ENCODE results near the gene CA10. TPM values are rescaled to one million over a fixed set of nuclear protein-coding genes. Genes with fewer than 3 reads are reported as not detected.

The CA10 gene
- total and polyA plus RNA-seq, 2 experiments from 2014 or later, result 0.92 to 1.5 TPM

GRCh38 chr17:51797150-51797549, 361.4 kb downstream of the CA10 start:
- H4K20me1 ChIP-seq (replicated peaks; ENCODE audit: insufficient read depth), result no peaks in the 10 kb centered on the region
- H3K4me3 ChIP-seq, result no peak overlapping the region
- H3F3A ChIP-seq (replicated peaks; ENCODE audit: low read depth), result no peaks in the 10 kb centered on the region
- H3K9me2 ChIP-seq (ENCODE audit: insufficient read depth), result no peaks in the 10 kb centered on the region
- H3K4me2 ChIP-seq, result no peak overlapping the region
- H3K27me3 ChIP-seq (ENCODE audit: insufficient read depth), result no peaks in the 10 kb centered on the region
- Mint-ChIP-seq H3K4me1 (no peaks in the 10 kb centered on the region), H3K36me3 (ENCODE audit: low read depth) (no peaks in the 10 kb centered on the region), H3K9me3 (no peaks in the 10 kb centered on the region), H3K4me3 (no peak overlapping the region), H3K27ac (no peak overlapping the region), H3K27me3 (ENCODE audit: insufficient read depth, low read depth, poor library complexity) (peaks cover 3% of the 10 kb centered on the region)
- no peak for ATAC-seq
- no peaks in the 10 kb centered on the region for H3K79me2 ChIP-seq (replicated peaks; ENCODE audit: insufficient read depth)
- TF ChIP-seq ETS1 (IDR thresholded peaks at IDR 0.05) (no peak), JUNB (IDR thresholded peaks at IDR 0.05; ENCODE audit: unreplicated experiment) (no peak), ZNF114 (CRISPR knock-in tag; IDR thresholded peaks at IDR 0.05) (no peak), CTCF (conservative IDR thresholded peaks at IDR 0.05; ENCODE audit: low read depth in 2 of 2) (no peak), ZNF462 (CRISPR knock-in tag; IDR thresholded peaks at IDR 0.05) (no peak), POLR2AphosphoS5 (IDR thresholded peaks at IDR 0.05; ENCODE audit: low read depth) (no peak), STAT1 (IDR thresholded peaks at IDR 0.05; ENCODE audit: unreplicated experiment) (no peak), EZH2phosphoT487 (IDR thresholded peaks at IDR 0.05; ENCODE audit: unreplicated experiment) (no peak), EZH2 (IDR thresholded peaks at IDR 0.05; ENCODE audit: low read depth, unreplicated experiment) (no peak), CREB1 (CRISPR knock-in tag; IDR thresholded peaks at IDR 0.05; ENCODE audit: low read depth) (no peak), NANOG (IDR thresholded peaks at IDR 0.05; ENCODE audit: borderline replicate concordance) (no peak), REST (IDR thresholded peaks at IDR 0.05; ENCODE audit: unreplicated experiment) (no peak), ZNF331 (CRISPR knock-in tag; IDR thresholded peaks at IDR 0.05; ENCODE audit: low read depth) (no peak)
- no peaks in the 10 kb centered on the region for H3K36me3 ChIP-seq (ENCODE audit: insufficient read depth)
- no peak for DNase-seq (ENCODE audit: low spot score)
- no peak overlapping the region for H2AFZ ChIP-seq
- H3K27ac ChIP-seq (ENCODE audit: low read depth), result no peak overlapping the region
- H3K4me1 ChIP-seq (ENCODE audit: insufficient read depth), result no peaks in the 10 kb centered on the region

Measured in GM23338 (cell line).